H1 (cell line): Measurements from ENCODE around the gene CEMP1. TPM values are rescaled to one million over a fixed set of nuclear protein-coding genes. Genes with fewer than 3 reads are reported as not detected.
"Not testable (repeated sequence)": the region's sequence is repeated elsewhere in the genome, so short reads cannot be mapped to it uniquely, and the experiment has no call there.

ENCODE experiments used
- CTCF ChIA-PET: fragments of 300-600 bp; sonication (Branson Sonifier 250); formaldehyde crosslinking; loops from one replicate; lab custom pipeline; 2021; ENCODE audit not compliant: partially characterized antibody; lab: Charles Lee
- POLR2A ChIA-PET: fragments of 300-600 bp; sonication (Branson Sonifier 250); formaldehyde crosslinking; loops from one replicate; lab custom pipeline; 2021; ENCODE audit warnings: inconsistent platforms; ENCODE audit not compliant: partially characterized antibody; lab: Charles Lee
- DNase-seq, 2 experiments: peaks; one replicate each; pipeline versions ENCODE4 v3.0.0 to v3.0.0-alpha.2; 2010 to 2022; ENCODE audit warnings: low spot score in 2 of 2, low read depth in 1 of 2, mixed read lengths in 1 of 2
- FAIRE-seq: peaks from 2 replicates; lab custom pipeline; 2011; peaks lifted over from hg19 to GRCh38; lab: Jason Lieb, UNC
- H2AFZ ChIP-seq: 2 replicates; pipeline ENCODE4 v1.8.1; 2012; ENCODE audit warnings: low read length, inconsistent platforms
- H2AK5ac ChIP-seq: 2 replicates; pipeline ENCODE4 v1.6.1; 2013; ENCODE audit warnings: low read depth, low read length
- H2BK120ac ChIP-seq: replicated peaks from 2 replicates; pipeline ENCODE3; 2013; ENCODE audit warnings: low read depth, low read length, inconsistent platforms
- H2BK12ac ChIP-seq: 2 replicates; pipeline ENCODE4 v1.6.1; 2013; ENCODE audit warnings: low read depth, low read length
- H2BK15ac ChIP-seq: 2 replicates; pipeline ENCODE4 v1.6.1; 2013; ENCODE audit warnings: low read length
- H2BK20ac ChIP-seq: 2 replicates; pipeline ENCODE4 v1.6.1; 2013; ENCODE audit warnings: low read length
- H2BK5ac ChIP-seq: 2 replicates; pipeline ENCODE4 v1.6.1; 2013; ENCODE audit warnings: low read depth, low read length
- H3K14ac ChIP-seq: 2 replicates; pipeline ENCODE4 v1.6.1; 2013; ENCODE audit warnings: inconsistent platforms; ENCODE audit not compliant: insufficient read length
- H3K18ac ChIP-seq: 2 replicates; pipeline ENCODE4 v1.6.1; 2013; ENCODE audit warnings: low read length; ENCODE audit errors: extremely low read depth
- H3K23ac ChIP-seq: 2 replicates; pipeline ENCODE4 v1.6.1; 2013; ENCODE audit warnings: inconsistent platforms; ENCODE audit not compliant: insufficient read length
- H3K23me2 ChIP-seq: 2 replicates; pipeline ENCODE4 v1.6.1; 2013; ENCODE audit warnings: low read depth, low read length
- H3K27ac ChIP-seq: 2 replicates; pipeline ENCODE4 v1.6.1; 2011; ENCODE audit warnings: low read depth, low read length, inconsistent platforms
- H3K27me3 ChIP-seq, 4 experiments: replicated peaks in 1 of 4; 1 replicate in 1 of 4; 2 replicates in 3 of 4; pipeline versions ENCODE4 v1.6.1 to v1.8.1; 2011 to 2013; ENCODE audit warnings: low read length in 3 of 4, mild to moderate bottlenecking in 3 of 4, inconsistent platforms in 2 of 4, mixed read lengths in 2 of 4, moderate library complexity in 1 of 4; ENCODE audit not compliant: control insufficient read depth in 3 of 4, insufficient read depth in 3 of 4; ENCODE audit errors: extremely low read depth in 1 of 4
- H3K36me3 ChIP-seq, 4 experiments: 2 replicates each; pipeline versions ENCODE4 v1.6.1 to v1.8.1; 2011 to 2013; ENCODE audit warnings: mild to moderate bottlenecking in 4 of 4, low read length in 3 of 4, moderate library complexity in 2 of 4, control low read depth in 1 of 4, inconsistent platforms in 1 of 4; ENCODE audit not compliant: insufficient read depth in 4 of 4, control insufficient read depth in 2 of 4
- H3K4ac ChIP-seq: replicated peaks from 2 replicates; pipeline ENCODE3; 2013; ENCODE audit warnings: low read length, low read depth, mixed read lengths, inconsistent platforms; ENCODE audit not compliant: insufficient read length
- H3K4me1 ChIP-seq, 4 experiments: replicated peaks in 1 of 4; 1 replicate in 1 of 4; 2 replicates in 3 of 4; pipeline versions ENCODE4 v1.6.1 to v1.8.1; 2011 to 2013; ENCODE audit warnings: low read length in 3 of 4, inconsistent platforms in 2 of 4, mixed read lengths in 1 of 4; ENCODE audit not compliant: insufficient read depth in 4 of 4, control insufficient read depth in 3 of 4
- H3K4me2 ChIP-seq, 2 experiments: 2 replicates each; pipeline versions ENCODE4 v1.6.1 to v1.8.1; 2011 to 2013; ENCODE audit warnings: low read depth in 2 of 2, low read length in 2 of 2, control low read depth in 1 of 2, inconsistent platforms in 1 of 2, mild to moderate bottlenecking in 1 of 2; ENCODE audit not compliant: insufficient read depth in 1 of 2
- H3K4me3 ChIP-seq, 4 experiments: fragments of 200-600, 300-600 bp in 1 of 4; sonication (generic), shearing (Covaris generic), sonication (Bioruptor Twin) in 1 of 4; 2 replicates each; pipeline versions ENCODE4 v1.5.1 to v1.8.1; 2011 to 2016; ENCODE audit warnings: low read length in 4 of 4, low read depth in 3 of 4, control low read depth in 2 of 4, inconsistent platforms in 2 of 4, mild to moderate bottlenecking in 2 of 4, mixed read lengths in 1 of 4, moderate library complexity in 1 of 4; ENCODE audit not compliant: insufficient read depth in 2 of 4; ENCODE audit errors: extremely low read depth in 1 of 4
- H3K56ac ChIP-seq: replicated peaks from 2 replicates; pipeline ENCODE3; 2013; ENCODE audit warnings: low read depth, mild to moderate bottlenecking, mixed read lengths, low read length, inconsistent platforms; ENCODE audit not compliant: insufficient read length
- H3K79me1 ChIP-seq: 2 replicates; pipeline ENCODE4 v1.6.1; 2013; ENCODE audit warnings: low read depth, low read length, control low read depth
- H3K79me2 ChIP-seq, 2 experiments: 2 replicates each; pipeline versions ENCODE4 v1.6.1 to v1.8.1; 2012 to 2013; ENCODE audit warnings: low read length in 2 of 2, mild to moderate bottlenecking in 2 of 2, inconsistent platforms in 1 of 2; ENCODE audit not compliant: insufficient read depth in 2 of 2, control insufficient read depth in 1 of 2
- H3K9ac ChIP-seq, 4 experiments: replicated peaks in 1 of 4; 1 replicate in 1 of 4; 2 replicates in 3 of 4; pipeline versions ENCODE4 v1.6.1 to v1.8.1; 2011 to 2013; ENCODE audit warnings: low read depth in 3 of 4, low read length in 3 of 4, control low read depth in 2 of 4, mild to moderate bottlenecking in 2 of 4, moderate library complexity in 2 of 4, inconsistent platforms in 1 of 4; ENCODE audit errors: extremely low read depth in 1 of 4
- H3K9me3 ChIP-seq, 2 experiments: 2 replicates each; pipeline versions ENCODE4 v1.6.1 to v1.8.1; 2012 to 2013; ENCODE audit warnings: mild to moderate bottlenecking in 2 of 2, moderate library complexity in 2 of 2, control low read depth in 1 of 2, inconsistent platforms in 1 of 2, low read depth in 1 of 2, low read length in 1 of 2, mixed read lengths in 1 of 2; ENCODE audit not compliant: insufficient read depth in 2 of 2
- H4K20me1 ChIP-seq, 2 experiments: replicated peaks in 1 of 2; 2 replicates each; pipeline versions ENCODE3 to v1.8.1; 2011 to 2013; ENCODE audit warnings: inconsistent platforms in 2 of 2, low read length in 2 of 2, mild to moderate bottlenecking in 1 of 2; ENCODE audit not compliant: insufficient read depth in 2 of 2, control insufficient read depth in 1 of 2
- H4K5ac ChIP-seq: 2 replicates; pipeline ENCODE4 v1.6.1; 2013; ENCODE audit warnings: low read length, low read depth, mixed read lengths, inconsistent platforms; ENCODE audit not compliant: insufficient read length
- H4K8ac ChIP-seq: 2 replicates; pipeline ENCODE4 v1.8.0; 2013; ENCODE audit warnings: mild to moderate bottlenecking, moderate library complexity, low read length, inconsistent platforms; ENCODE audit not compliant: insufficient read depth; ENCODE audit errors: extremely low read depth
- H4K91ac ChIP-seq: replicated peaks from 2 replicates; pipeline ENCODE3; 2013; ENCODE audit warnings: low read length, mixed read lengths, inconsistent platforms; ENCODE audit not compliant: insufficient read length
- CEBPB ChIP-seq: IDR thresholded peaks from 2 replicates; pipeline ENCODE4 v1.6.1; 2012; ENCODE audit warnings: low read depth, low read length
- JUND ChIP-seq: IDR thresholded peaks from 2 replicates; pipeline ENCODE4 v1.6.1; 2011; ENCODE audit warnings: mild to moderate bottlenecking, improper control_type of control experiment, low read length
- TEAD4 ChIP-seq: IDR thresholded peaks from 2 replicates; pipeline ENCODE4 v1.6.1; 2012; ENCODE audit warnings: low read depth, low read length, inconsistent platforms, mixed read lengths
- WGBS, 2 experiments: shearing (Covaris generic) in 1 of 2; methylation state at CpG; one replicate each; pipeline versions ENCODE4 v1.1.6 to v1.1.7; 2013 to 2015; ENCODE audit warnings: low lambda C conversion rate in 2 of 2, mixed read lengths in 2 of 2, inconsistent platforms in 1 of 2, low coverage in 1 of 2, missing lambda C conversion rate in 1 of 2; ENCODE audit not compliant: insufficient replicate concordance in 2 of 2, insufficient coverage in 1 of 2, insufficient read length in 1 of 2; ENCODE audit errors: extremely low coverage in 1 of 2, missing lambda C conversion rate in 1 of 2; 5-methylcytosine and 5-hydroxymethylcytosine counted together
- polyA plus RNA-seq, 7 experiments: library from polyadenylated mRNA; depleted of rRNA in 3 of 7; stranded (reverse) in 5 of 7; unstranded in 2 of 7; fragments of >200 nt in 5 of 7; fragments of 200-250 nt in 2 of 7; gene quantifications; 1 replicate in 5 of 7; 2 replicates in 1 of 7; 4 replicates in 1 of 7; pipeline versions ENCODE4 v1.2.1 to v1.2.3, GENCODE V29; 2011 to 2013; ENCODE audit warnings: missing spikeins in 2 of 7, mixed read lengths in 2 of 7
- total RNA-seq: library from RNA; stranded (reverse); fragmentation: NEBNext Ultra II Directional; extraction: Animal tissue kit (Norgen Biotek cat#: 25700); gene quantifications from 2 replicates; pipeline ENCODE4 v1.2.1, GENCODE V29; 2021
- TF ChIP-seq, protein P1 (sequence below), 3 experiments: IDR thresholded peaks; 1 replicate in 2 of 3; 2 replicates in 1 of 3; pipeline versions ENCODE4 v1.5.1 to v1.6.1; 2011; ENCODE audit warnings: low read length in 3 of 3, mild to moderate bottlenecking in 3 of 3, inconsistent platforms in 2 of 3, low read depth in 1 of 3, moderate library complexity in 1 of 3; ENCODE audit not compliant: insufficient read depth in 1 of 3; ENCODE audit errors: control extremely low read depth in 1 of 3
- TF ChIP-seq, protein P2 (sequence below): IDR thresholded peaks from 2 replicates; pipeline ENCODE4 v1.6.1; 2011; ENCODE audit warnings: low read depth, mild to moderate bottlenecking, low read length; ENCODE audit not compliant: insufficient read depth

CEMP1 gene
- total and polyA plus RNA-seq, 2 of the 8 experiments (the other 6 are each of a cell fraction or from before 2014, with no cell fraction given) = not detected

DNA sequence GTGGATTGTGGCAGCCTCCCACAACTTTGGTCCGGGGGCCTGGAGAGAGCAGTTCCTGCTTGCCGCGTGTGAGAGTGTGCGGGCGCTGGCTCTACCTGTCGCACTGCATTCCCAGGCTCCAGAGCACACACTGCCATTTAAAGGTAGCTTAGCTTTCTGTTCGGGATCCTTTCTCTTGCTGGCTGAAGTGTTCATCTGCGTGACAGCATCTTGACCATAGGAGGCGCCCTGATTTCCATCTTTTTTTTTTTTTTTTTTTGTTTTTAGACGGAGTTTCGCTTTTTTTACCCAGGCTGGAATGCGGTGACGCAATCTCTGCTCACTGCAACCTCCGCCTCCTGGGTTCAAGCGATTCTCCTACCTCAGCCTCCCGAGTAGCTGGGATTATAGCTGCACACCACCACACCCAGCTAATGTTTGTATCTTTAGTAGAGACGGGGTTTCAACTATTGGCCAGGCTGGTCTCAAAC lies 20.2 kb upstream of the CEMP1 start:
- FAIRE-seq, H3K4me2 ChIP-seq, H4K5ac ChIP-seq, H3K9me3 ChIP-seq, H3K36me3 ChIP-seq, H3K56ac ChIP-seq, H3K4me1 ChIP-seq, H3K18ac ChIP-seq, H2BK12ac ChIP-seq, H4K8ac ChIP-seq, H2BK20ac ChIP-seq, H3K9ac ChIP-seq, H2BK120ac ChIP-seq, H2BK5ac ChIP-seq, H3K27ac ChIP-seq, H3K4ac ChIP-seq, H3K14ac ChIP-seq, H4K20me1 ChIP-seq, H2AFZ ChIP-seq, H3K23ac ChIP-seq, H3K79me2 ChIP-seq, H4K91ac ChIP-seq, H2AK5ac ChIP-seq: not testable (repeated sequence)
- 63% methylated on average over 8 of the region's 17 CpGs; no CpG with 5 or more reads in 1 of the 2 experiments for WGBS, 2 experiments
- peak in 1 of 2 experiments; percentile 46 for DNase-seq
- POLR2A ChIA-PET = interaction anchor here (1.1 kb wide), 1 partner anchor 19 kb away, joined by 8 read pairs; no protein-coding TSS in a partner anchor
- TF ChIP-seq TEAD4 = peak; percentile 82
- TF ChIP-seq, protein P1, sequence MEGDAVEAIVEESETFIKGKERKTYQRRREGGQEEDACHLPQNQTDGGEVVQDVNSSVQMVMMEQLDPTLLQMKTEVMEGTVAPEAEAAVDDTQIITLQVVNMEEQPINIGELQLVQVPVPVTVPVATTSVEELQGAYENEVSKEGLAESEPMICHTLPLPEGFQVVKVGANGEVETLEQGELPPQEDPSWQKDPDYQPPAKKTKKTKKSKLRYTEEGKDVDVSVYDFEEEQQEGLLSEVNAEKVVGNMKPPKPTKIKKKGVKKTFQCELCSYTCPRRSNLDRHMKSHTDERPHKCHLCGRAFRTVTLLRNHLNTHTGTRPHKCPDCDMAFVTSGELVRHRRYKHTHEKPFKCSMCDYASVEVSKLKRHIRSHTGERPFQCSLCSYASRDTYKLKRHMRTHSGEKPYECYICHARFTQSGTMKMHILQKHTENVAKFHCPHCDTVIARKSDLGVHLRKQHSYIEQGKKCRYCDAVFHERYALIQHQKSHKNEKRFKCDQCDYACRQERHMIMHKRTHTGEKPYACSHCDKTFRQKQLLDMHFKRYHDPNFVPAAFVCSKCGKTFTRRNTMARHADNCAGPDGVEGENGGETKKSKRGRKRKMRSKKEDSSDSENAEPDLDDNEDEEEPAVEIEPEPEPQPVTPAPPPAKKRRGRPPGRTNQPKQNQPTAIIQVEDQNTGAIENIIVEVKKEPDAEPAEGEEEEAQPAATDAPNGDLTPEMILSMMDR (IDR thresholded peaks at IDR 0.05; ENCODE audit: control extremely low read depth in 1 of 3, insufficient read depth in 1 of 3, low read depth in 1 of 3, low read length in 3 of 3) = peak in 1 of 3 experiments; percentile 21; a peak in 1 of 4 replicates
- TF ChIP-seq CEBPB = peak; percentile 97
- TF ChIP-seq, protein P2, sequence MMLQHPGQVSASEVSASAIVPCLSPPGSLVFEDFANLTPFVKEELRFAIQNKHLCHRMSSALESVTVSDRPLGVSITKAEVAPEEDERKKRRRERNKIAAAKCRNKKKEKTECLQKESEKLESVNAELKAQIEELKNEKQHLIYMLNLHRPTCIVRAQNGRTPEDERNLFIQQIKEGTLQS = peak; percentile 82
- TF ChIP-seq JUND = 0 out of 2 replicates have a peak, but pooled peaks have one; percentile 54
- TF ChIP-seq, all 59 proteins: peak for 5; not testable (repeated sequence) for 54
- H3K79me1 ChIP-seq, H2BK15ac ChIP-seq, H3K23me2 ChIP-seq, CTCF ChIA-PET, H3K27me3 ChIP-seq, H3K4me3 ChIP-seq: not testable (repeated sequence)
